Erythroblast (primary cell): ENCODE results near the gene HNRNPK.

ENCODE experiments used
- GATA1 ChIP-seq: IDR thresholded peaks from 2 replicates; pipeline ENCODE4 v1.6.1; 2011; ENCODE audit warnings: low read depth, mild to moderate bottlenecking, control low read depth, low read length, moderate library complexity
- POLR2A ChIP-seq: IDR thresholded peaks from 2 replicates; pipeline ENCODE4 v1.6.1; 2011; ENCODE audit warnings: mild to moderate bottlenecking, low read length

DNA sequence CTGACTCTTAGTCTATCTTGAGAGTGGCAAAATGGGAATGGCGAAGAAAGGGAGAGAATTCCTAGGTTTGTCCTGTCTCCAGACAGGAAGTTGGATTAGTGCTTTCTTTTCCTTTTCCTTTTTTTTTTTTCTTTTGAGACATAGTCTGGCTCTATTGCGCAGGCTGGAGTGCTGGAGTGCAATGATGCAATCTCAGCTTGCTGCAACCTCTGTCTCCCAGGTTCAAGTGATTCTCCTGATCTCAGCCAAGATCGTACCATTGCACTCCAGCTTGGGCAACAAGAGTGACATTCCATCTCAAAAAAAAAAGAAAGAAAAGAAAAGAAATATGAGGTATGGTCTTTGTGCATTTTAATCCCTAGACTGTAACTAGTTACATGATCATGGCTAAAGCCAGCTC lies 46.2 kb downstream of the HNRNPK start:
- TF ChIP-seq POLR2A (no peak), GATA1 (no peak)
